GM10266 (cell line): ENCODE measurements around the gene TRPM2.

Source experiments
- DNase-seq: peaks from one replicate; pipeline ENCODE4 v3.0.0; 2012; ENCODE audit errors: extremely low spot score
- CTCF ChIP-seq: IDR thresholded peaks from 2 replicates; pipeline ENCODE4 v1.5.1; 2012; ENCODE audit warnings: mild to moderate bottlenecking, low read depth; ENCODE audit not compliant: control insufficient read depth, insufficient read depth; ENCODE audit errors: missing control alignments

TRPM2 gene

GRCh38 chr21:44420416-44421205 is 67.2 kb downstream of the TRPM2 start:
- no peak for TF ChIP-seq CTCF
- DNase-seq, result no peak

GRCh38 chr21:44421901-44422840 is 68.8 kb downstream of the TRPM2 start:
- DNase-seq, result no peak
- no peak for TF ChIP-seq CTCF

GRCh38 chr21:44423312-44423821 is 69.9 kb downstream of the TRPM2 start:
- DNase-seq, result no peak
- no peak for TF ChIP-seq CTCF

- no peak for DNase-seq
- no peak for TF ChIP-seq CTCF
These were observed 70.7 kb downstream of the TRPM2 start for GRCh38 chr21:44423941-44424607.

GRCh38 chr21:44424608-44425306 is 71.3 kb downstream of the TRPM2 start:
- TF ChIP-seq CTCF, result no peak
- no peak for DNase-seq

GRCh38 chr21:44425307-44425894 is 72.0 kb downstream of the TRPM2 start:
- no peak for DNase-seq
- no peak for TF ChIP-seq CTCF
